Activated naive CD4-positive, alpha-beta T cell (primary cell): Measurements from ENCODE around the gene C16orf78.

Experiments used
- DNase-seq, 4 experiments: peaks; one replicate each; lab custom pipeline; 2025; lab: John Stamatoyannopoulos, UW

C16orf78 gene

GRCh38 chr16:49382916-49383315 lies 9.3 kb downstream of the C16orf78 start:
- DNase-seq: no peak

DNA sequence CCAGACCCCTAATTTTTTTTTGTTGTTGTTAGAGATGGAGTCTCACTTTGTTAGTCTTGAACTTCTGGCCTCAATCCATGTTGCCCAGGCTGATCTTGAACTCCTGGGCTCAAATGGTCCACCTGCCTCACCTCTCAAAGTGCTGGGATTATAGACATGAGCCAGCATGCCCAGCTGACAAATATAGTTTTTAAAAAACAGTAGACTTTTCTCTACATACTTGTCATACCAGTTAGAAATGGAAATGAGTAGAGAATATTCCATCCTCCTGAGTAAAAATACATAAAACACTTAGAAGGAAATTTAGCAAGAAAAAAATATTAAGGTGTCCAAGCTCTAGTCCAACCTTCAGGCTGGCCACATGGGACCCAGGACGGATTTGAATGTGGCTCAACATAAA lies 21.4 kb downstream of the C16orf78 start:
- no peak for DNase-seq

GRCh38 chr16:49396206-49396720 lies 22.7 kb downstream of the C16orf78 start:
- no peak for DNase-seq

DNA sequence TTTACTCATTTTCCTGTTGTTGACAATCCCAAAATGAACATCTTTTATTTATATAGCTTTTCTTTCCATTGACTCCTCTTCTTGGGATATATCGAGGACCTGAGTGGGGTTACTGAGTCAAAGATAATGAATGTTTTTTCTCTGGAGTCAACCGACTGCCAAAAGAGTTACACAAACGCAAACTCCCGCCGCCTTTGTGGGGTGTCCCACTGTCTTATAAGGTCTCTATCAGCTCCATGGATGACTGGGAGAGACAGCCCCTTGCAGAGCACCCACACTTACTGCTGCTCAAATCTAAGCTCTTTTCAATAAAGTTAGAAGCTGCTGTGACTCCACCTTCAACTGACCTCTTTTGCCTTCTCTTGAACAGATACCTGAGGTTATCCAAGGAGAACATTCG lies 25.2 kb downstream of the C16orf78 start:
- no peak for DNase-seq

- DNase-seq: no peak
These were observed 26.2 kb downstream of the C16orf78 start for GRCh38 chr16:49399594-49400364.

DNA sequence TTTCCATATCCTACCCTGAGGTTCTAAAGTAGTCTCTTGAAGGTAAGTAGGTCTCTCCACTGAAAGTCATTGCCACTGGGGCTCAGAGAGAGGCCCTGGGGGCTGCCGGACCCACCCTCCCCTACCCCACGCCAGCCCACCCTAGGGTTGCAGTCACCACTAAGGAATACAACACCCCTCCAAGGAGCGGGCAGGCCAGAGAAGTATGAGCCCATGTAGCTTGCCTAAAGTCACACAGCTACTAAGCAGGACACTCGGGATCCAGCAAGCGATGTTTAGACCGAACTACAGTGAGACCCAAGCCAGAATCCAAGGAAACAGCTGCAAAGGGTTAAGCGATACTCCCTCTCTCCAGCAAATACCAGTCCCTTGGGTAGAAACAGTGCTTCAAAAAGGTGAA lies 27.0 kb downstream of the C16orf78 start:
- DNase-seq: no peak

DNA sequence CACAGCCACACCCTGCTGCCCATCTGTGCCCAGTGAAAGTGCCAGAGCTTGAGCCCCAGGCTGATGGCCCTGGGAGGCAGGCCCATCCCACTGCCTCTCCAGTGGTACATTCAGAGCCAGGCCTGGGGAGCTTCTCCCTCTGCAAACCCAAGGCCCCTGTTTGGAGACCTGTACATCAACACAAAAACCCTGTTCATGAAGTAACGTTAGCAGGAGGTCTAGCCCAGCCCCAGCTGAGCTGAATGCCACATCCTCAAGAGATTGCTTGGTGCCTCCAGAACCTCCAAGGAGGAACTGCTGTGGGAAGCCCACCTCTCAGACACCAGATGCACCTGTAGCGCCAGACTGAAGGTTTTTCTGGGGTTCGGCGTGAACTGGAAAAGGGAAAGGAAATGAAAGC lies 31.5 kb downstream of the C16orf78 start:
- DNase-seq: no peak

GRCh38 chr16:49405530-49405929 lies 31.9 kb downstream of the C16orf78 start:
- no peak for DNase-seq

DNA sequence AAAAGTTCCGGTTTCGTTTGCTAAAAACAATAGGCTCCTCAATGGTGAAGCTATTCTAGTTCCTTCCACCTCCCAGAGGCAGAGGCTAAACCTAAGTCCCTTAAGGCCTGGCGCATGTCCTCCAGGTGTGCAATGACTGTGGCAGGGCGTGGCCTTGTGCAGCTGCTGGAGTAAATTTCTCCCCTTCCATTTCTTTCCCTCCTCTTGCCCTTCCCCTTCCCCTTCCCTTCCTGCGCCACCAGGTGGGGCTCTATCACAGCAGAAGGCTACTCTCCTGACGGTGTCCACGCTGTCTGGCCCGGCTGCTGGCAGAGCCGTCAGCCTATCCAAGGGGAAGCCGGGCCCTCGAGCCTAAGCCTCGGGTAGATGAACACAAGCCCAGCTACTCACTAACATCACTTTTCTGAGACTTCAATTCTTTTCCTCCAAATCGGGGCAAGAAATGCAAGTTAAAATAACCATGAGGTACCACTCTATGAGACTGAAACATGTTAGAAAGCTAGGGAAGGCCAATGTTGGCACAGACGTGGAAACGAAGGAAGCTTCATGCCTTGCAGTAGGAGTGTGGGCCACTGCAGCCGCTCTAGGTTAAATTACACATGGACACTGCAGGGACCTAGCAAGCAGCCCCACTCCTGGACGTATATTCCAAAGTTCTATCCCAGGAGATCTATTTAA lies 34.4 kb downstream of the C16orf78 start:
- peak; percentile 6 to 49 (median 44) for DNase-seq

- DNase-seq: no peak
These were observed 35.5 kb downstream of the C16orf78 start for GRCh38 chr16:49409121-49409520.

- no peak for DNase-seq
These were observed 36.6 kb downstream of the C16orf78 start for GRCh38 chr16:49410226-49410625.

DNA sequence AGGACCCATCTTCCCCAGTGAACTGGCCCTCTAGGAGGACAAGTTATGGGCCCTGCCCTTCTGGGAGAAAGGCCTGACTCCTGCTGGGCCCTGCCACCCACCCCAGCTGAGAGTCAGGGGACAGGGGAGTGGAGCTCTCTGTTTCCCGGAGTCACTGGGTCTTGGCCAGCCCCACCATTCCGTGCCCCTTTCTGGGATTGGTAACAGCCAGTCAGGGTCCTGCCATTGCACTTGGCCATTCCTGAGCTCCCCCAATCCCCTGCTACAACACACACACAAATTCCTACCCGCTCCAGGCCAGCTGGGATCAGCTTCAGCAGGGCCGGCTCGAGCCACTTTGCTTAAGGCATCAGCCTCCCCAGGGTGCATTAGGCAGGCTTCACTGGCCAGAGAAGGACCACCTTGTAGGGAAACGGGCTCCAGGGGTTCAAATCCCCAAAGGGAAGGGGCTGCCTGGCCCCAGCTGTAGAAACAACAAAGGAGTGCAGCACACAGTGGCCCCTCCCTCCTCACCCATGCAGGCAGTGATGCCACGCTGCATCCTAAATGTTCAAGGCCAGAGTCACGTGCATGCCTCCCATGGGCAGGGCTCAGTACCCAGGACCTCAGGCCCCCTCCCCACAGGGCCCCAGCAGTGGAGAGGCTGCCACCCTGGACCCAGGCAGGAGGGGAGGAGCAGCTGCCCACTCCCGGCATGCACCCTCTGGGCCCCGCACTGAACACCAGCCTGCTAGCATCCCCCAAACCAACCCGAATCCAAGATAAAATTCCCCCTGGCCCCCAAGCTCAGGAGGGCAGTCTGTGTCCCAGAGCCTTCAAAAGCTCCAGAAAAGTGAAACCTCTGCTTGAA lies 37.7 kb downstream of the C16orf78 start:
- no peak for DNase-seq

DNA sequence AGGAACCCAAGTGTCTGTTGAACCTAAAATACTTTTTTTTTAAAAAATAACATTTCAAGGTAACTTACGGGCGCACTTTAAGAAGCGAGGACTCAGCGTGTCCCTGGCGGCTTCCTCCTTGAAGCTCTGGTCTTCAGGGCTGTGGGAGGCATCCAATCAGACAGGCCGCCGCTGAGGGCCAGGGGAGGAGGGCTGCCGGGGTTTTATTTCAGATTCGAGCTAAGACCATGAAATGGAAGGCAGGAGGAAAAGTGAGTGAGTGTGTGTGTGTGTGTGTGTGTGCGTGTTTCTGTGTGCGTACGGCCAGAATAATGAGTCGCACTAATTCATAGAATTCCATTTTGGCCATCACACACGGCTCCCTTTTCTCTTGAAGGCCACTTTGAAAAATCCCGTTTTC lies 41.1 kb downstream of the C16orf78 start:
- DNase-seq: no peak

- no peak for DNase-seq
These were observed 41.5 kb downstream of the C16orf78 start for GRCh38 chr16:49415083-49415482.

GRCh38 chr16:49416001-49416675 lies 42.5 kb downstream of the C16orf78 start:
- no peak for DNase-seq

GRCh38 chr16:49417354-49417753 lies 43.8 kb downstream of the C16orf78 start:
- DNase-seq: no peak

- no peak for DNase-seq
These were observed 45.4 kb downstream of the C16orf78 start for GRCh38 chr16:49419006-49419405.

- no peak for DNase-seq
These were observed 46.3 kb downstream of the C16orf78 start for GRCh38 chr16:49419862-49420261.

DNA sequence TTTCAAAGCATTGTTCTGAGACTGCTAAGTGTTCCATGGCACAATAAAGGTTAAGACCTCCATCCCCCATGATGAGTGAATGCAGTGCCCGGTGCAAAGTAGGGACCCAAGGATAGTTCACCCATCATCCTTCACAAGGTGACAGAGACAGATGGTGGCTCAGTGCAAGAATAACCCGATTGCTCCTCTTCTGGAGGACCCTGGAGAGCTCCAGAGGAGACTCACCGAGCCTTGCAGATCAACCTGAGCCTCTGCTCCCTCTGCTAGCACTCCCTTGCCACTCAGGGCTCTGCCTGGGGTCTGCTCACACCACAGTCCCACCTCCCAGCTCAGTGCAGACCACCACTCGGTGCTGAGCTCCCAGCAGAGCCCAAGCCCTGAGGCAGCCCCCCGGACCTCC lies 49.3 kb downstream of the C16orf78 start:
- DNase-seq: no peak

- DNase-seq: no peak
These were observed 51.4 kb downstream of the C16orf78 start for GRCh38 chr16:49424961-49425360.

DNA sequence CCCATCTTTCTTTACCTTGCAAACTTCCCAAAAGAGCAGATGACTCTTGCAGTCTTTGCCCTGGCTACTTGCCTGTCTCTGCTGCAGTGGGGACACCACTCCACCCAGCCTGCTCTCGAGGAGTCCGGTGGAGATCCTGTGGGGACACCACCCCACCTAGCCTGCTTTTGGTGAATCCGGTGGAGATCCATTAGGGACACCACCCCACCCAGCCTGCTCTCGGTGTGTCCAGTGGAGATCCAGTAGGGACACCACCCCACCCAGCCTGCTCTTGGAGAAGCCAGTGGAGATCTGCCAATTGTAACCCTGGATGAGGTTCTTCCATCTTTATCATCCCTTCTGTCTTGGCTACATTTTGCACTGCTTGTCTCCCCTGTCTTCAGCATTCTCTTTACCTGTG lies 54.2 kb downstream of the C16orf78 start:
- no peak for DNase-seq

DNA sequence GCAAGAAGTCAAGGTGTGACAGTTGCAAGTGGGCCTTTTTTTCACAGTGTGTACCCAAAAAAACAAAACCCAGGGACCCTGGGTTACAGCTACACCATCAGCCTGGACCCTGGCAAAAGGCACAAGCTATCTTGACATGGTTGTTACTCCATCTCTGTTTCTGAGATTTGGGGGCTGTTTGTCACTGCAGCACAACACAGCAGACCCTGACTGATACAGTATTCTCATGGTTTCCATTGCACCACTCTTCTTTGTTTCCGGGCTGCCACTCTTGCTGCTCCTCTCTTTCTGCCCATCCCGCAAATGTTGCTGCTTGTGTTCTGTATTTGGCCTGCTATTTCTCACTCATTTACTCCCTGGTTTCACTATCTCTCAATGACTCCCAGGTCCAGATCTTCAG lies 55.2 kb downstream of the C16orf78 start:
- no peak for DNase-seq
